Right lobe of liver (tissue), 6 donors: ENCODE results near the gene DIP2A. TPM values are rescaled to one million over a fixed set of nuclear protein-coding genes. Genes with fewer than 3 reads are reported as not detected.
A peak's percentile ranks its signal among the peaks of the same experiment; 100 is the strongest.

Source experiments
- ATAC-seq, 4 donors: fragments of 200-7000 bp; cut with Tn5 transposase; one replicate each; pipeline ENCODE4 v1.9.1; 2020; ENCODE audit warnings: mild to moderate bottlenecking in 4 of 4, moderate library complexity in 4 of 4
- DNase-seq, 3 donors: peaks; one replicate each; pipeline ENCODE4 v3.0.0-alpha.2; 2020
- H3K27ac ChIP-seq, 3 donors: fragments of 200-600 bp; one replicate each; pipeline ENCODE4 v1.8.0; 2022
- H3K27me3 ChIP-seq, 2 donors: fragments of 200-600 bp; one replicate each; pipeline ENCODE4 v1.8.0; 2022
- H3K36me3 ChIP-seq, 4 donors: fragments of 200-600 bp; sonication (generic) in 1 of 4; one replicate each; pipeline versions ENCODE4 v1.5.1 to v1.8.0; 2017 to 2022; ENCODE audit warnings: control low read depth in 1 of 4
- H3K4me1 ChIP-seq, 4 donors: fragments of 200-600 bp; sonication (generic) in 1 of 4; one replicate each; pipeline versions ENCODE4 v1.5.1 to v1.8.0; 2017 to 2022; ENCODE audit warnings: control low read depth in 1 of 4
- H3K4me3 ChIP-seq, 3 donors: fragments of 200-600 bp; one replicate each; pipeline ENCODE4 v1.8.0; 2022
- H3K9me3 ChIP-seq, 4 donors: fragments of 200-600 bp; sonication (generic) in 1 of 4; one replicate each; pipeline versions ENCODE4 v1.5.1 to v1.8.0; 2017 to 2022; ENCODE audit warnings: control low read depth in 1 of 4
- CTCF ChIP-seq, 4 donors: fragments of 200-600 bp in 3 of 4; fragments of 450-650 bp in 1 of 4; IDR thresholded peaks; one replicate each; pipeline versions ENCODE4 v1.5.1 to v1.8.0; 2016 to 2022; ENCODE audit warnings: antibody characterized with exemption in 4 of 4, mild to moderate bottlenecking in 2 of 4
- POLR2A ChIP-seq: fragments of 450-650 bp; IDR thresholded peaks from one replicate; pipeline ENCODE4 v1.6.1; 2017; ENCODE audit warnings: antibody characterized with exemption, mild to moderate bottlenecking
- WGBS: methylation state at CpG from one replicate; pipeline ENCODE4 v1.1.6; 2018; ENCODE audit warnings: low coverage, low lambda C conversion rate; ENCODE audit not compliant: insufficient coverage; ENCODE audit errors: missing lambda C conversion rate; 5-methylcytosine and 5-hydroxymethylcytosine counted together
- intact Hi-C, 2 donors: fragments of 100-400 bp; cut with DNase I; formaldehyde crosslinking; loops; one replicate each; pipeline versions ENCODE4 v1.11.2 to v1.14.1; 2022
- total RNA-seq, 6 experiments: library from RNA; depleted of rRNA in 2 of 6; stranded (reverse); fragments of >200 nt in 2 of 6; fragmentation: NEBNext Ultra II Directional in 3 of 6; extraction: Animal tissue kit (Norgen Biotek cat#: 25700) in 3 of 6; gene quantifications; one replicate each; pipeline versions ENCODE4 v1.1.0 to v1.2.4, GENCODE V29; 2016 to 2023
- donor health status: DM: no; HTN: yes; CAD: no.
- donor health status: DM: no; HTN: no; CAD: no.
- donor health status: DM: no; HTN: no; CAD: no.
- donor health status: DM: no; HTN: yes; CAD: no.
- donor health status: DM: no; HTN: yes; CAD: no.

DIP2A gene
- total RNA-seq, 6 experiments from 2014 or later, result 12.3 to 14.4 (median 13.1) TPM

GRCh38 chr21:46425041-46425440 is 33.6 kb upstream of the DIP2A start:
- 90% methylated on average over 2 of the region's 19 CpGs for WGBS

GRCh38 chr21:46425571-46425970 is 33.1 kb upstream of the DIP2A start:
- H3K27ac ChIP-seq, result no peak overlapping the region
- intact Hi-C loops, result no loop called here
- H3K27me3 ChIP-seq, result no peaks in the 10 kb centered on the region
- DNase-seq (no peak), ATAC-seq (peak in 1 of 4 donors; percentile 3)
- WGBS, result 90% methylated on average over 6 of the region's 23 CpGs
- H3K4me3 ChIP-seq, result no peak overlapping the region
- no peak for TF ChIP-seq CTCF (IDR thresholded peaks at IDR 0.05)
- TF ChIP-seq POLR2A, result no peak
- H3K9me3 ChIP-seq, result no peaks in the 10 kb centered on the region
- peaks cover 0 to 25% (median 11%) of the 10 kb centered on the region in 4 donors for H3K36me3 ChIP-seq
- H3K4me1 ChIP-seq, result no peaks in the 10 kb centered on the region

More at GRCh38 chr21:46425041-46425440, 33.6 kb upstream of the DIP2A start:
- H3K27me3 ChIP-seq, result no peaks in the 10 kb centered on the region
- intact Hi-C loops, result no loop called here
- no peak for TF ChIP-seq POLR2A
- no peak for TF ChIP-seq CTCF (IDR thresholded peaks at IDR 0.05)
- no peak overlapping the region for H3K4me3 ChIP-seq
- no peaks in the 10 kb centered on the region for H3K9me3 ChIP-seq
- H3K27ac ChIP-seq, result no peak overlapping the region
- peak in 1 of 4 donors; percentile 3 for ATAC-seq
- peak in 1 of 3 donors; percentile 51 for DNase-seq
- peaks cover 0 to 20% (median 8%) of the 10 kb centered on the region in 4 donors for H3K36me3 ChIP-seq
- H3K4me1 ChIP-seq, result no peaks in the 10 kb centered on the region

- intact Hi-C loops, result no loop called here
- DNase-seq, result peak in 1 of 3 donors; percentile 43
Measured at GRCh38 chr21:46426313-46427046, 32.2 kb upstream of the DIP2A start.

GRCh38 chr21:46427516-46427915 is 31.2 kb upstream of the DIP2A start:
- TF ChIP-seq POLR2A (no peak), CTCF (IDR thresholded peaks at IDR 0.05) (no peak)
- Histone ChIP-seq H3K4me1 (no peaks in the 10 kb centered on the region), H3K36me3 (peaks cover 0 to 38% (median 6%) of the 10 kb centered on the region in 4 donors), H3K9me3 (no peaks in the 10 kb centered on the region), H3K27ac (no peak overlapping the region), H3K27me3 (no peaks in the 10 kb centered on the region), H3K4me3 (no peak overlapping the region)
- no peak for DNase-seq
- intact Hi-C loops, result no loop called here
- WGBS, result 90% methylated on average over 12 of the region's 14 CpGs
- ATAC-seq, result no peak

More at GRCh38 chr21:46426313-46427046, 32.2 kb upstream of the DIP2A start:
- peaks cover 0 to 28% (median 11%) of the 10 kb centered on the region in 4 donors for H3K36me3 ChIP-seq
- WGBS, result 100% methylated on average over 3 of the region's 22 CpGs
- TF ChIP-seq CTCF (IDR thresholded peaks at IDR 0.05) (no peak), POLR2A (no peak)
- ATAC-seq, result peak in 1 of 4 donors; percentile 7
- H3K27me3 ChIP-seq, result no peaks in the 10 kb centered on the region
- H3K9me3 ChIP-seq, result no peaks in the 10 kb centered on the region
- no peak overlapping the region for H3K27ac ChIP-seq
- H3K4me1 ChIP-seq, result no peaks in the 10 kb centered on the region
- H3K4me3 ChIP-seq, result no peak overlapping the region
